Measurements from ENCODE around the gene CABLES1. TPM values are rescaled to one million over a fixed set of nuclear protein-coding genes. Genes with fewer than 3 reads are reported as not detected.

The CABLES1 gene
- total RNA-seq, 4 donors from 2014 or later: 28.1 to 43.8 (median 37.6) TPM

GRCh38 chr18:23170137-23170536, 34.9 kb downstream of the CABLES1 start:
- Histone ChIP-seq H3K4me1 (no peaks in the 10 kb centered on the region), H3K36me3 (no peaks in the 10 kb centered on the region), H3K27ac (no peak overlapping the region), H3K4me3 (replicated peaks in 1 of 3) (no peak overlapping the region), H3K9me3 (no peaks in the 10 kb centered on the region), H3K27me3 (no peaks in the 10 kb centered on the region)
- intact Hi-C loops (cut with DNase I): no loop called here
- DNase-seq: no peak
- 88 to 100% methylated on average over 7 of the region's 7 CpGs for WGBS, 2 donors
- TF ChIP-seq CTCF (IDR thresholded peaks at IDR 0.05) (no peak), POLR2A (IDR thresholded peaks at IDR 0.05) (no peak)

- Histone ChIP-seq H3K27ac (no peak overlapping the region), H3K4me1 (no peaks in the 10 kb centered on the region), H3K4me3 (replicated peaks in 1 of 3) (no peak overlapping the region), H3K9me3 (no peaks in the 10 kb centered on the region), H3K27me3 (no peaks in the 10 kb centered on the region), H3K36me3 (no peaks in the 10 kb centered on the region)
- TF ChIP-seq CTCF (IDR thresholded peaks at IDR 0.05) (no peak), POLR2A (IDR thresholded peaks at IDR 0.05) (no peak)
- intact Hi-C loops (cut with DNase I): no loop called here
- DNase-seq: no peak
- 84 to 86% methylated on average over 9 of the region's 9 CpGs for WGBS, 2 donors
Measured at GRCh38 chr18:23171581-23172156, 36.4 kb downstream of the CABLES1 start.

GRCh38 chr18:23172591-23173380, 37.5 kb downstream of the CABLES1 start:
- TF ChIP-seq POLR2A (IDR thresholded peaks at IDR 0.05) (no peak), CTCF (IDR thresholded peaks at IDR 0.05) (no peak)
- Histone ChIP-seq H3K4me1 (peaks cover under 1 to 4% of the 10 kb centered on the region in 2 donors), H3K27ac (no peak overlapping the region), H3K4me3 (replicated peaks in 1 of 3) (no peak overlapping the region), H3K36me3 (no peaks in the 10 kb centered on the region), H3K9me3 (no peaks in the 10 kb centered on the region), H3K27me3 (no peaks in the 10 kb centered on the region)
- DNase-seq: no peak
- intact Hi-C loops (cut with DNase I): no loop called here
- 92 to 93% methylated on average over 14 of the region's 14 CpGs for WGBS, 2 donors

- DNase-seq: no peak
- WGBS, 2 donors: 86 to 88% methylated on average over 7 of the region's 7 CpGs
- intact Hi-C loops (cut with DNase I): no loop called here
- Histone ChIP-seq H3K36me3 (no peaks in the 10 kb centered on the region), H3K27me3 (no peaks in the 10 kb centered on the region), H3K4me3 (replicated peaks in 1 of 3) (no peak overlapping the region), H3K27ac (no peak overlapping the region), H3K9me3 (no peaks in the 10 kb centered on the region), H3K4me1 (peaks cover 10 to 15% of the 10 kb centered on the region in 2 donors)
- TF ChIP-seq POLR2A (IDR thresholded peaks at IDR 0.05): no peak
- no peak for TF ChIP-seq CTCF (IDR thresholded peaks at IDR 0.05)
Measured at GRCh38 chr18:23173912-23174311, 38.6 kb downstream of the CABLES1 start.

All from thyroid gland (tissue), 4 donors.